ENCODE measurements around the gene ARMH2.
"Not testable (repeated sequence)": the region's sequence is repeated elsewhere in the genome, so short reads cannot be mapped to it uniquely, and the experiment has no call there.

Gene ARMH2

DNA sequence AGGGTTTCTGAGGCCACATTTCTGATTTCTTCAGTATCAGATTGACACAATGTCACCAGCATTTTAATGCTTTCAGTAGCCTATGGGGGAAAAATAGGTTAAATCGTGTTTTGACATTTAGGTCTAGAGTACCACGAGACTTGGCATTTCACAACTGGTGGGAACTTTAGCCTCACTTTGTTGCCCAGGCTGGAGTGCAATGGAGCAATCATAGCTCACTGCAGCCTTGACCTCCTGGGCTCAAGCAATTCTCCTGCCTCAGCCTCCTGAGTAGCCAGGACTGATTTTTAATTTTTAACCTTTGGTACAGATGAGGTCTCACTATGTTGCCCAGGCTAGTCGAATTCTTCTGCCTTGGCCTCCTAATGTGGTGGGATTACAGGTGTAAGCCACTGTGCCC, 11.0 kb upstream of the ARMH2 start:
- DNase-seq, result no peak

GRCh38 chr6:24807584-24807983, 8.9 kb upstream of the ARMH2 start:
- DNase-seq, result no peak

DNA sequence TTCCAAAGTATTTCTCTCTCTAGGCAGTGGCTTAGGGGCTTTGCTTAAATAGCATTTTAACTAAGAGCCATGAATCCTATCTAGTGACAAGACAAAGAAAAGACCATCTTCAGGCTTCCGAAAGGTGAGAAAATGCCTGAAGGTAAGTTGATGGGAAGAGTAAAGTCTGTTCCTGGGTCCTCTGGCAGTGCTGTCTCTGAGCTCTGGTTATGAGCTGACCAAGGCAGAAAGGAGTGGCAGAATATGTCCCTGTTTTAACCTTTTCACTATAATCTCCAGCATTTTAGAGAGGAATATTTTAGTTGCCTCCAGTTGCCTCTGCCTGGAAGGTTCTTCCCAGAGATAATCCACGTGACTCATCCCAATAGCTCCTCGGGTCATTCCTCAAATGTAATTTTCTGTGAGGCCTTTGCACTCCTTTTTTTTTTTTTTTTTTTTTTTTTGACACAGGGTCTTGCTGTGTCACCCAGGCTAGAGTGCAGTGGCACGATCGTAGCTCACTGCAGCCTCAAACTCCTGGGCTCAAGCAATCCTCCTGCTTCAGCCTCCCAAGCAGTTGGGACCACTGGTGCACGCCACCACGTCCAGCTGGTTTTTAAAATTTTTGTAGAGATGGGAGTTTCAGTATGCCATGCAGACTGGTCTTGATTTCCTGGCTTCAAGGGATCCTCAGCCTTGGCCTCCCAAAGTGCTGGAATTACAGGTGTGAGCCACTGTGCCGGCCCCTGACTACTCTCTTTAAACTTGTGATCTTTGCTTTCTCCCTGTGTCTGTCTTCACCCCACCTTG, 3.7 kb upstream of the ARMH2 start:
- DNase-seq, result no peak

DNA sequence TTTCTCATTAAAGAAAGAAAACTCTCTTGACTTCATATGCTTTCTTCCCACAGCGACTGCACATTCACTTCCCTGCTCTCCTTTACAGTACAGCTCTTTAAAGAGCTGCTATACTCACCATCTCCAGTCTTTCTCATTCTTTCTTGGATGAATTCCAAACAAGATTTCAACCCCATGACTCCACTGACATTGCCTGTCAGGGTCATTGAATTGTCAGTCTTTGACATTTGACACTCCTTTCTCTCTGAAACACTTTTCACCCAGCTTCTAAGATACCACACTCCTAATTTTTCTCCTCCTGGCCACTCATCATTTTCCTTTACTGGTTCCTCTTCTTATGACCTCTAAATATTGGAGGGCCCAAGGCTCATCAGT, 811 bp upstream of the ARMH2 start:
- DNase-seq, result no peak

DNA sequence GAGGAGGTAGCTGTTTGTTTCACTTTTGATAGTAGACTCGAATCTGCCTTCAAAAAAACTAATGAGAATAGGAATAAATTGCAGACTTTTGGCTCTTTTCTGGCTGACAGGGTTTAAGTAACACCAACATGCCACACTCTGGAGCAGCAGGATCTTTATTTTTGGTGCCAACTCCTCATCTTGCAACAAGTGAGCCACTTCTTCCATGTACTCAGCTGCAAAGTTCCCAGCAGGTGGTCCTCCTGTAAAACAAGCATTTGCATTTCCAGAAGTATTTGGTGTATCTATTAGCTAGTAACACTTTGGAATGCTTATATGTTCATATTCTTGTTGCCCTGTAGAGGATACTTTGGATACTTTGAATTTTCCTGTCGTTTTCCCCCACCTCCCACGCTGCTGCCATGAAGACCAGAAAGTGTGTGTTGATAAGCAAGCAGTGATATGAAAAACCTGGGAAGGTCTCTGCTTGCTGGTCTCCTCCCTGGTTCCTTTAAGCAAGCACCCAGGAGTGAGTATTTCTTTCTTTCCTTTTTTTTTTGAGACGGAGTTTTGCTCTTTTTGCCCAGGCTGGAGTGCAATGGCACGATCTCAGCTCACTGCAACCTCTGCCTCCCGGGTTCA, 1.0 kb downstream of the ARMH2 start:
- no peak for DNase-seq

- DNase-seq, result no peak
These were observed 2.0 kb downstream of the ARMH2 start for GRCh38 chr6:24796616-24797290.

DNA sequence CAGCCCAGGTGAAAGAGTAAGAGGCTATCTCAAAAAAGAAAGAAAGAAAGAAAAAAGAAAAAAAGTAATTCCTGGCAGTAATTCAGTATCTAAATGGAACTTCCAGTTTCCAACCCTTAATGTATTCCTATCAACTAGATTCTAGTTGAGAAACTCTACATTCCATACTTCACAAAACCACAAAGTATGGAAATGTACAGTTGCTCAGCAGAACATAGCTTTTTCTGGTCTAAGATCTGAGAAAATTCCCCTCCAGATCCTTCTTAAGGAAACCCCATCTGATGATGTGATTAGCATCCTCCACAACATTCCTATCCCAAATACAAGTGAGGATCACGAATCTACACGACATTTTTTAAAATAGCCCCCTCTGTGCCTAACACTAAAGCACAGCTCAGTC, 3.6 kb downstream of the ARMH2 start:
- DNase-seq, result no peak

- DNase-seq, result no peak
These were observed 10.6 kb downstream of the ARMH2 start for GRCh38 chr6:24788031-24788665.

DNA sequence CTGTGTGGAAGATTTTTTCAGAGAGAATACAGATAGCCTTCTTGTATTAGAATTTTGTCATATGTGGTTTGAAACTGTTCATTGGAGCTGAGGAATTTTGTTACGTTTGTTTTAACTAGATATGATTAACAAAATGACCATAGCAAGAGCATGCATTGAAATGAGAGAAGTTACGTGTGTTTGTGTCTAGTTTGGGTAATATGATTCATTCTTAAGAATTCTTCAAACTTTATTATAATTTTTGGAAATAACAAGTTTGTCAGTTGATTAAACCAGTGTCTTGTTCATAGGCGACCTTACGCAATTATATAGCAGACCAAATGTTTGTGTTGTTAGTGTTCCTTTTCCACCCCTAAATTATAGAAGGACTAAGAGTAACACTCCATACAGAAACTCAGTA, 18.5 kb downstream of the ARMH2 start:
- no peak for DNase-seq

GRCh38 chr6:24779416-24780016, 19.2 kb downstream of the ARMH2 start:
- DNase-seq, result no peak

DNA sequence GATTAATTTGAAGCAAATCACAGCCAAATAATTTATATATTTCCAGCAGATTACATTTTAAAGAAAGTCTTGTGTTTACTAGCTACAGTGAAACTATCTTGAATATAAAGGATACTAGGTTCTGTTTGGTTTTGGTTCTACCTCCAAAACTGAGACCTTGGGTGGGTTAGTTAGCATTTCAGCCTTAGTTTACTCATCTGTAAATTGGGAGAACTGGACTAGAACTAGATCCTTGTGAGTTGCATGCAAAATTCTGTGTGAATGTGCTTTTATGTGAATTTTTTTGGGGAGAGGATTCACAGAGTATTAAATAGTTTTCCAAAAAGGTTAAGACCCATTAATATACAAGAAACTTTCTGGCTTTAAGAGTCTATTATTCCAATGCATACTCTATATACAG, 19.8 kb downstream of the ARMH2 start:
- no peak for DNase-seq

- no peak for DNase-seq
These were observed 20.6 kb downstream of the ARMH2 start for GRCh38 chr6:24778121-24778520.

DNA sequence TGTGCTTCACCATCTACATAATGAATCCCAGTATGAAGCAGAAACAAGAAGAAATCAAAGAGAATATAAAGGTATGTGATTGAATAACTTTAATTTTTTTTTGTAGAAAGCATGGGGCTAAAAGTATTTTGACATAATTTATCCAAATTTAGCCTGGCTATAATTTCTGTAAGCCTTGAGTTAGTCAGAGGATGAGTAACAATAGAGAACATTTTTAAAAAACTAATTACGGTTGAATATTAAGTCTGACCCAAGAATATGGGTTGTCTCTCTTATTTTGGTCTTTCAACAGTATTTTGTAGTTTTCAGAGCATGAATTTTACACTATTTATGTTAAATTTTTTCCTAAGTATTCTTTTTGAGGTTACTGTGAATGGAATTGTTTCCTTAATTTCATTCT, 21.5 kb downstream of the ARMH2 start:
- DNase-seq, result no peak

GRCh38 chr6:24775520-24776058, 23.1 kb downstream of the ARMH2 start:
- DNase-seq, result no peak

DNA sequence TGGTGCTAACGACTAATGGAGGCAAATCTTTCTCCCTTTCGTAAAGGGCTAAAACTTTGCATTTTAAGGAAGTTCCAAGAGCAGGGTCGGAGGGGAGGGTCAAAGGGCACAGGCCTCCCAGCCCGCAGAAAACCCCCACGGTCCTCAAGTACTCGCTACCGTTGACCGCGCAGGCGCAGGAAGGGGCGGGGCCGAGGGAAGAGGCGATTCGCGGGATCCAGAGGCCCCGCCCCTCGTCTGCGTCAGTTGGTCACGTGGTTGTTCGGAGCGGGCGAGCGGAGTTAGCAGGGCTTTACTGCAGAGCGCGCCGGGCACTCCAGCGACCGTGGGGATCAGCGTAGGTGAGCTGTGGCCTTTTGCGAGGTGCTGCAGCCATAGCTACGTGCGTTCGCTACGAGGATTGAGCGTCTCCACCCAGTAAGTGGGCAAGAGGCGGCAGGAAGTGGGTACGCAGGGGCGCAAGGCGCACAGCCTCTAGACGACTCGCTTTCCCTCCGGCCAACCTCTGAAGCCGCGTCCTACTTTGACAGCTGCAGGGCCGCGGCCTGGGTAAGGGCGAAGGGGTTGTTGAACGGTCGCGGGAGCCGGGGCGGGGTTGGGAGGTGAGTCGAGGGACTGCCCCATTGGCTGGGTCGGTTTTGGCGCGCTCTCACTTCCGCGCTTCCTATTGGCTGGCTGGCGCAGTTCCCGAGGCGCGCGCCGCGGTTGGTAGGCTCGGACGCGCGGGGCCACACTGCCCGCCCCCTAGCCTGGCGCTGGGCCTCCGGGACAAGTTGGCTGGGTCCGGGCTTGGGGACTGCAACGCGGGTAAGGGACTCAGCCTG, 23.8 kb downstream of the ARMH2 start, which contains the start of gene GMNN:
Gene GMNN, plus strand, starts transcription at position 242 of the 824 bp plus-strand sequence. CDS start 2,310 bp downstream, outside the sequence.
- DNase-seq, result peak; percentile 92

- DNase-seq, result no peak
These were observed 30.4 kb downstream of the ARMH2 start for GRCh38 chr6:24768361-24768760.

DNA sequence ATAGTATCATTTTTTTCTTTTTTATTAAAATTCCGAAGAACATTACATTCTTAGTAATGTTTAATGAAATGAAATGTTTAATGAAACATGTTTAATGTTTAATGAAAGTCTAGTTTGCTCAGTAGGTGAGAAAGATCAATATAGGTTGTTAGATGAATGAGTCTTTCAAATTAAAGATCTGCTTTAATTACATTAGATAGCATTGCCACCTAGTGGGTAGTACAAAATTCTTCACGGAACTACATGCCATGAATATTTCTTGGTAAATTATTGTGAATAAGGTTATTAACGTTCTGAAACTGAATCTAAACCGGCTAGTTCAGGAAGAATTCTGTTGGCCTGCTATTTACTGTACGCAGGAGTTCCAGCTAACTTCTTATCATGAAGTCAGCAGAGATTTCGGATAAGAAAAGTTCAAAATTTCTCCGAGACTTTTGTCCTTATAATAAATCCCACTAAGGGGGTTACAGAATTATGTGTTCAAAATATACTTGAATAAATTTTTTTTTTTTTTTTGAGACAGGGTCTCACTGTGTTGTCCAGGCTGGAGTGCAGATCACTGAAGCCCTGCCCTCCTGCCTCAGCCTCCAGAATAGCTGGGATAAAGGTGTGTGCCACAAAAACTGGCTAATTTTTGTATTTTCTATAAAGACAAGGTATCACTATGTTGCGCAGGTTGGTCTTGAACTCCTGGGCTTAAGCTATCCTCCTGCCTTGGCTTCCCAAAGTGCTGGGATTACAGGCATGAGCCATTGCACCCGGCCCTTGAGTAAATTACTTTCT, 31.8 kb downstream of the ARMH2 start:
- peak; percentile 12 for DNase-seq

- DNase-seq, result not testable (repeated sequence)
These were observed 32.7 kb downstream of the ARMH2 start for GRCh38 chr6:24765968-24766367.

- not testable (repeated sequence) for DNase-seq
These were observed 33.6 kb downstream of the ARMH2 start for GRCh38 chr6:24764833-24765828.

GRCh38 chr6:24763578-24763977, 35.1 kb downstream of the ARMH2 start:
- DNase-seq, result no peak

Data from NCI-H446 treated with DMSO at 0.1 percent for 48 hours (cell line).